Measurements from ENCODE around the gene JAK1. TPM values are rescaled to one million over a fixed set of nuclear protein-coding genes. Genes with fewer than 3 reads are reported as not detected.

The JAK1 gene
- total RNA-seq, 2 donors from 2014 or later, result 113 to 115 TPM

- Histone ChIP-seq H3K27ac (no peak overlapping the region), H3K36me3 (no peaks in the 10 kb centered on the region), H3K27me3 (replicated peaks; ENCODE audit: insufficient read depth) (no peaks in the 10 kb centered on the region), H3K4me1 (ENCODE audit: control insufficient read depth in 1 of 2, low read depth in 2 of 2) (peaks cover 33 to 51% of the 10 kb centered on the region in 2 donors), H3K9me3 (no peaks in the 10 kb centered on the region), H3K4me3 (no peak overlapping the region)
- DNase-seq (ENCODE audit: low spot score) (no peak), ATAC-seq (ENCODE audit: insufficient number of reproducible peaks, low FRiP score, low read depth) (no peak)
- TF ChIP-seq CTCF (IDR thresholded peaks at IDR 0.05), result no peak
Observed at GRCh38 chr1:64960731-64961130, 5.6 kb downstream of the JAK1 start.

GRCh38 chr1:64959986-64960385 lies 6.4 kb downstream of the JAK1 start:
- peaks cover 36 to 57% of the 10 kb centered on the region in 2 donors for H3K4me1 ChIP-seq (ENCODE audit: control insufficient read depth in 1 of 2, low read depth in 2 of 2)

GRCh38 chr1:64956733-64957441 lies 9.5 kb downstream of the JAK1 start:
- no peak overlapping the region for H3K4me3 ChIP-seq
- peaks cover 35 to 42% of the 10 kb centered on the region in 2 donors for H3K4me1 ChIP-seq (ENCODE audit: control insufficient read depth in 1 of 2, low read depth in 2 of 2)
- no peaks in the 10 kb centered on the region for H3K36me3 ChIP-seq
- no peak for ATAC-seq (ENCODE audit: insufficient number of reproducible peaks, low FRiP score, low read depth)
- H3K27me3 ChIP-seq (replicated peaks; ENCODE audit: insufficient read depth), result no peaks in the 10 kb centered on the region
- DNase-seq (ENCODE audit: low spot score), result no peak
- H3K9me3 ChIP-seq, result no peaks in the 10 kb centered on the region
- H3K27ac ChIP-seq, result no peak overlapping the region
- no peak for TF ChIP-seq CTCF (IDR thresholded peaks at IDR 0.05)

More at GRCh38 chr1:64959986-64960385, 6.4 kb downstream of the JAK1 start:
- H3K27me3 ChIP-seq (replicated peaks; ENCODE audit: insufficient read depth), result no peaks in the 10 kb centered on the region
- TF ChIP-seq CTCF (IDR thresholded peaks at IDR 0.05), result no peak
- H3K36me3 ChIP-seq, result no peaks in the 10 kb centered on the region
- DNase-seq (ENCODE audit: low spot score) (no peak), ATAC-seq (ENCODE audit: insufficient number of reproducible peaks, low FRiP score, low read depth) (no peak)
- H3K4me3 ChIP-seq, result no peak overlapping the region
- no peak overlapping the region for H3K27ac ChIP-seq
- no peaks in the 10 kb centered on the region for H3K9me3 ChIP-seq

GRCh38 chr1:64956010-64956640 lies 10.2 kb downstream of the JAK1 start:
- Histone ChIP-seq H3K27me3 (replicated peaks; ENCODE audit: insufficient read depth) (no peaks in the 10 kb centered on the region), H3K27ac (no peak overlapping the region), H3K36me3 (no peaks in the 10 kb centered on the region), H3K9me3 (no peaks in the 10 kb centered on the region), H3K4me1 (ENCODE audit: control insufficient read depth in 1 of 2, low read depth in 2 of 2) (peaks cover 35 to 40% of the 10 kb centered on the region in 2 donors), H3K4me3 (no peak overlapping the region)
- DNase-seq (ENCODE audit: low spot score) (no peak), ATAC-seq (ENCODE audit: insufficient number of reproducible peaks, low FRiP score, low read depth) (no peak)
- TF ChIP-seq CTCF (IDR thresholded peaks at IDR 0.05), result no peak

- peaks cover 31 to 32% of the 10 kb centered on the region in 2 donors for H3K4me1 ChIP-seq (ENCODE audit: control insufficient read depth in 1 of 2, low read depth in 2 of 2)
- TF ChIP-seq CTCF (IDR thresholded peaks at IDR 0.05), result no peak
- H3K36me3 ChIP-seq, result no peaks in the 10 kb centered on the region
- ATAC-seq (ENCODE audit: insufficient number of reproducible peaks, low FRiP score, low read depth) (no peak), DNase-seq (ENCODE audit: low spot score) (no peak)
- H3K9me3 ChIP-seq, result no peaks in the 10 kb centered on the region
- no peak overlapping the region for H3K4me3 ChIP-seq
- no peaks in the 10 kb centered on the region for H3K27me3 ChIP-seq (replicated peaks; ENCODE audit: insufficient read depth)
- no peak overlapping the region for H3K27ac ChIP-seq
Observed at GRCh38 chr1:64955097-64956009, 11.0 kb downstream of the JAK1 start.
